Colonic mucosa (tissue), 4 donors: ENCODE results near the gene FIP1L1. TPM values are rescaled to one million over a fixed set of nuclear protein-coding genes. Genes with fewer than 3 reads are reported as not detected.

Source experiments
- DNase-seq: peaks from one replicate; pipeline ENCODE4 v3.0.0-alpha.2; 2020
- H3K27ac ChIP-seq: fragments of 200-600 bp; one replicate; pipeline ENCODE4 v1.8.0; 2021
- H3K27me3 ChIP-seq: fragments of 200-600 bp; one replicate; pipeline ENCODE4 v1.8.0; 2021
- H3K36me3 ChIP-seq: fragments of 200-600 bp; one replicate; pipeline ENCODE4 v1.8.0; 2021
- H3K4me1 ChIP-seq: fragments of 200-600 bp; one replicate; pipeline ENCODE4 v1.8.0; 2021; ENCODE audit warnings: mild to moderate bottlenecking
- H3K4me3 ChIP-seq: fragments of 200-600 bp; one replicate; pipeline ENCODE4 v1.8.0; 2021
- H3K9ac ChIP-seq, 2 donors: one replicate each; pipeline ENCODE4 v1.7.0; 2013; ENCODE audit warnings: control low read depth in 2 of 2, low read depth in 2 of 2, low read length in 2 of 2
- H3K9me3 ChIP-seq: fragments of 200-600 bp; one replicate; pipeline ENCODE4 v1.8.0; 2021
- CTCF ChIP-seq: fragments of 200-600 bp; IDR thresholded peaks from one replicate; pipeline ENCODE4 v1.8.0; 2022; ENCODE audit warnings: antibody characterized with exemption, mild to moderate bottlenecking
- intact Hi-C: fragments of 100-400 bp; cut with DNase I; formaldehyde crosslinking; loops from one replicate; pipeline ENCODE4 v1.14.1; 2022
- total RNA-seq, 2 donors: library from RNA; stranded (reverse); fragmentation: NEBNext Ultra II Directional in 1 of 2; extraction: Animal tissue kit (Norgen Biotek cat#: 25700) in 1 of 2; gene quantifications; one replicate each; pipeline ENCODE4 v1.2.1, GENCODE V29; 2021
- donor health status: healthy.
- donor health status: DM: no; HTN: no; CAD: no.
- donor health status: DM: no; HTN: no; CAD: no.

Gene FIP1L1
- total RNA-seq, 2 donors from 2014 or later, result 38.8 to 46.6 TPM

GRCh38 chr4:53364624-53365023 is 12.8 kb upstream of the FIP1L1 start:
- TF ChIP-seq CTCF, result no peak
- Histone ChIP-seq H3K4me1 (peaks cover 7% of the 10 kb centered on the region), H3K4me3 (peak overlapping the region; percentile 92), H3K36me3 (no peaks in the 10 kb centered on the region), H3K27ac (no peak overlapping the region), H3K27me3 (no peaks in the 10 kb centered on the region), H3K9me3 (no peaks in the 10 kb centered on the region), H3K9ac (peak overlapping the region in 1 of 2 donors; percentile 90)
- intact Hi-C loops, result no loop called here
- DNase-seq, result no peak

- Histone ChIP-seq H3K9ac (peak overlapping the region; percentile 65 to 90), H3K27me3 (no peaks in the 10 kb centered on the region), H3K9me3 (no peaks in the 10 kb centered on the region), H3K4me1 (peaks cover 7% of the 10 kb centered on the region), H3K27ac (peak overlapping the region; percentile 4), H3K36me3 (no peaks in the 10 kb centered on the region), H3K4me3 (peak overlapping the region; percentile 92)
- intact Hi-C loops, result no loop called here
- DNase-seq, result peak; percentile 29
- TF ChIP-seq CTCF, result no peak
Observed at GRCh38 chr4:53365121-53365485, 12.3 kb upstream of the FIP1L1 start.

- H3K9me3 ChIP-seq, result no peaks in the 10 kb centered on the region
- H3K9ac ChIP-seq, result peak within 1 kb of the TSS; percentile 65 to 90
- peak within 1 kb of the TSS; percentile 92 for H3K4me3 ChIP-seq
- TF ChIP-seq CTCF, result no peak
- H3K27me3 ChIP-seq, result no peaks in the 10 kb centered on the region
- peaks cover 7% of the 10 kb centered on the region for H3K4me1 ChIP-seq
- peak within 1 kb of the TSS; percentile 60 for H3K27ac ChIP-seq
- intact Hi-C loops, result no loop called here
- DNase-seq, result peak; percentile 100
- H3K36me3 ChIP-seq, result no peaks in the 10 kb centered on the region
Observed at GRCh38 chr4:53365486-53366300, 11.7 kb upstream of the FIP1L1 start, which contains the start of gene SCFD2. Gene SCFD2, minus strand, starts transcription at chr4:53366061.

GRCh38 chr4:53366301-53366716 is 11.1 kb upstream of the FIP1L1 start:
- intact Hi-C loops, result no loop called here
- Histone ChIP-seq H3K4me3 (peak overlapping the region; percentile 92), H3K4me1 (peaks cover 7% of the 10 kb centered on the region), H3K36me3 (no peaks in the 10 kb centered on the region), H3K9ac (peak overlapping the region in 1 of 2 donors; percentile 90), H3K9me3 (no peaks in the 10 kb centered on the region), H3K27me3 (no peaks in the 10 kb centered on the region), H3K27ac (peak overlapping the region; percentile 60)
- no peak for DNase-seq
- TF ChIP-seq CTCF, result no peak

- no peak overlapping the region for H3K9ac ChIP-seq
- peaks cover 7% of the 10 kb centered on the region for H3K4me1 ChIP-seq
- no peak for TF ChIP-seq CTCF
- intact Hi-C loops, result no loop called here
- no peak overlapping the region for H3K4me3 ChIP-seq
- H3K9me3 ChIP-seq, result no peaks in the 10 kb centered on the region
- no peak overlapping the region for H3K27ac ChIP-seq
- no peak for DNase-seq
- no peaks in the 10 kb centered on the region for H3K36me3 ChIP-seq
- no peaks in the 10 kb centered on the region for H3K27me3 ChIP-seq
Observed at GRCh38 chr4:53367721-53368120, 9.7 kb upstream of the FIP1L1 start.
